Gastroesophageal sphincter (tissue), 3 donors: ENCODE measurements around the gene ZBTB17.

Source experiments
- EP300 ChIP-seq: sonication (generic); formaldehyde crosslinking; IDR thresholded peaks from one replicate; pipeline ENCODE4 v1.6.1; 2017; ENCODE audit warnings: antibody characterized with exemption, mild to moderate bottlenecking
- POLR2A ChIP-seq, 2 donors: fragments of 450-650 bp; IDR thresholded peaks; one replicate each; pipeline ENCODE4 v1.6.1; 2017; ENCODE audit warnings: antibody characterized with exemption in 2 of 2, mild to moderate bottlenecking in 2 of 2, moderate library complexity in 1 of 2
- POLR2AphosphoS5 ChIP-seq: sonication (generic); formaldehyde crosslinking; IDR thresholded peaks from one replicate; pipeline ENCODE4 v1.6.1; 2017; ENCODE audit warnings: antibody characterized with exemption
- TF ChIP-seq, protein P1 (sequence below), 4 experiments: fragments of 200-600 bp in 2 of 4; fragments of 450-650 bp in 2 of 4; sonication (generic) in 1 of 4; IDR thresholded peaks; one replicate each; pipeline ENCODE4 v1.5.1; 2017 to 2019; ENCODE audit warnings: antibody characterized with exemption in 4 of 4, mild to moderate bottlenecking in 2 of 4, moderate library complexity in 2 of 4

GRCh38 chr1:15895233-15895632, 80.7 kb downstream of the ZBTB17 start:
- TF ChIP-seq, protein P1, sequence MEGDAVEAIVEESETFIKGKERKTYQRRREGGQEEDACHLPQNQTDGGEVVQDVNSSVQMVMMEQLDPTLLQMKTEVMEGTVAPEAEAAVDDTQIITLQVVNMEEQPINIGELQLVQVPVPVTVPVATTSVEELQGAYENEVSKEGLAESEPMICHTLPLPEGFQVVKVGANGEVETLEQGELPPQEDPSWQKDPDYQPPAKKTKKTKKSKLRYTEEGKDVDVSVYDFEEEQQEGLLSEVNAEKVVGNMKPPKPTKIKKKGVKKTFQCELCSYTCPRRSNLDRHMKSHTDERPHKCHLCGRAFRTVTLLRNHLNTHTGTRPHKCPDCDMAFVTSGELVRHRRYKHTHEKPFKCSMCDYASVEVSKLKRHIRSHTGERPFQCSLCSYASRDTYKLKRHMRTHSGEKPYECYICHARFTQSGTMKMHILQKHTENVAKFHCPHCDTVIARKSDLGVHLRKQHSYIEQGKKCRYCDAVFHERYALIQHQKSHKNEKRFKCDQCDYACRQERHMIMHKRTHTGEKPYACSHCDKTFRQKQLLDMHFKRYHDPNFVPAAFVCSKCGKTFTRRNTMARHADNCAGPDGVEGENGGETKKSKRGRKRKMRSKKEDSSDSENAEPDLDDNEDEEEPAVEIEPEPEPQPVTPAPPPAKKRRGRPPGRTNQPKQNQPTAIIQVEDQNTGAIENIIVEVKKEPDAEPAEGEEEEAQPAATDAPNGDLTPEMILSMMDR (IDR thresholded peaks at IDR 0.05) = no peak
- TF ChIP-seq POLR2A (IDR thresholded peaks at IDR 0.05) = no peak
- no peak for TF ChIP-seq POLR2AphosphoS5
- TF ChIP-seq EP300 = no peak
